Ishikawa (cell line): ENCODE measurements around the gene ZBTB3.

Source experiments
- REST ChIP-seq: IDR thresholded peaks from 2 replicates; pipeline ENCODE4 v1.6.1; 2012; ENCODE audit warnings: low read depth, mild to moderate bottlenecking
- TAF1 ChIP-seq: IDR thresholded peaks from 2 replicates; pipeline ENCODE4 v1.6.1; 2012; ENCODE audit warnings: low read depth, mild to moderate bottlenecking
- TEAD4 ChIP-seq: IDR thresholded peaks from 2 replicates; pipeline ENCODE4 v1.6.1; 2012
- USF1 ChIP-seq: IDR thresholded peaks from 2 replicates; pipeline ENCODE4 v1.6.1; 2012
- TF ChIP-seq, protein P1 (sequence below): IDR thresholded peaks from 2 replicates; pipeline ENCODE4 v1.6.1; 2012

DNA sequence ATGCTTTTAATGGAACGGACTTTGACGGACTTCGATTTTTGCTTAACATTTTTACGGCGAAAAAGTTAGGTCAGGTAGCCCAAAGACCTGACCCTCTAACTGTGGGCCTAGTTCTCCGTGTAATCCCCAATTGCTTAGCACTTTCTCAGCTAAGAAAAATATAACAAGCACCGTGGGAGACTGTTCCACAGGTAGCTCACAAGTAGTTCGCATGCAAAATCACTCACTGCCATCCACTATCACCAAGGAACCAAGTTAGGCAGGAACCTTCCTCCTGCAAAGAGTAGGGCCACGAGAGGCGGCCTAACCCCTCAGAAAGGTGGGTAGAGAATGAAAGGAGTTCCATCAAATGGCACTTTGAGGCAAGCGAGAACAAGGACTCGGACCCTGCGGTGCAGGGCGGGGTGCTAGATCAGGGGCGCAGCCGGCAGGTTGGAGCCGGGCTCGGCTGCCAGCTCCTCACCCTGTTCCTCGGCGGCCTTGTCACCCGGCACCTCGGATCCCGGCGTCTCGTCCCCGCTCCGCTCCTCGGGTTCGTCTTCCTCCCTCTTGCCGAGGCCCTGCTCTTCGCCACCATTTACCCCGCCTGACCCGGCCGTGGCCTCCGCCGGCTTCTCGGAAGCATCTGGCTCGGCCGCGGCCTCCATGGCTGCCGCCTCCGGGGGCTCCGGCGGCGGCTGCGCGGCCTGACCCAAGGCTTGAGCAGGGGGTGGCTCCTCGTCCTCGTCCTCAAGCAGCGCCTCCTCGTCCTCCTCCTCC lies 27.6 kb downstream of the ZBTB3 start:
- no peak for TF ChIP-seq REST
- TF ChIP-seq, protein P1, sequence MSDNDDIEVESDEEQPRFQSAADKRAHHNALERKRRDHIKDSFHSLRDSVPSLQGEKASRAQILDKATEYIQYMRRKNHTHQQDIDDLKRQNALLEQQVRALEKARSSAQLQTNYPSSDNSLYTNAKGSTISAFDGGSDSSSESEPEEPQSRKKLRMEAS = no peak
- no peak; the same call in 1 of the 2 replicates for TF ChIP-seq TAF1
- TF ChIP-seq USF1 = no peak
- TF ChIP-seq TEAD4 = no peak
